Gastrocnemius medialis (tissue), 4 donors: ENCODE data around the gene RPGR. TPM values are rescaled to one million over a fixed set of nuclear protein-coding genes. Genes with fewer than 3 reads are reported as not detected.

ENCODE experiments used
- ATAC-seq, 2 donors: fragments of 150-250 bp; one replicate each; pipeline ENCODE4 v1.9.1; 2016
- DNase-seq, 2 donors: peaks; one replicate each; pipeline ENCODE4 v3.0.0-alpha.2; 2019
- H3K27ac ChIP-seq, 4 donors: fragments of 200-600 bp; sonication (generic); 1 replicate in 1 of 4; 2 replicates in 3 of 4; pipeline ENCODE4 v1.5.1; 2016 to 2018; ENCODE audit warnings: mild to moderate bottlenecking in 2 of 4, moderate library complexity in 1 of 4
- H3K27me3 ChIP-seq, 3 donors: fragments of 200-600 bp; sonication (generic) in 2 of 3; 1 replicate in 1 of 3; 2 replicates in 2 of 3; pipeline versions ENCODE4 v1.5.1 to v1.6.0; 2016 to 2019; ENCODE audit warnings: mild to moderate bottlenecking in 1 of 3, moderate library complexity in 1 of 3
- H3K36me3 ChIP-seq, 2 donors: fragments of 200-600 bp; sonication (generic) in 1 of 2; one replicate each; pipeline ENCODE4 v1.5.1; 2017 to 2018
- H3K4me1 ChIP-seq, 2 donors: fragments of 200-600 bp; sonication (generic) in 1 of 2; one replicate each; pipeline ENCODE4 v1.5.1; 2016 to 2017; ENCODE audit warnings: mild to moderate bottlenecking in 2 of 2
- H3K4me3 ChIP-seq, 4 donors: fragments of 200-600 bp; sonication (generic) in 3 of 4; 1 replicate in 1 of 4; 2 replicates in 3 of 4; pipeline ENCODE4 v1.5.1; 2016 to 2019; ENCODE audit warnings: mild to moderate bottlenecking in 2 of 4
- H3K9me3 ChIP-seq, 3 donors: fragments of 200-600 bp; sonication (generic) in 2 of 3; 1 replicate in 1 of 3; 2 replicates in 2 of 3; pipeline ENCODE4 v1.5.1; 2016 to 2019
- CTCF ChIP-seq, 5 experiments: fragments of 450-650 bp in 3 of 5; fragments of 200-600 bp in 2 of 5; sonication (generic) in 2 of 5; IDR thresholded peaks in 4 of 5; conservative IDR thresholded peaks in 1 of 5; 1 replicate in 4 of 5; 2 replicates in 1 of 5; pipeline ENCODE4 v1.5.1; 2016 to 2019; ENCODE audit warnings: antibody characterized with exemption in 5 of 5, mild to moderate bottlenecking in 3 of 5, moderate library complexity in 3 of 5
- POLR2A ChIP-seq, 2 donors: fragments of 450-650 bp; IDR thresholded peaks; one replicate each; pipeline ENCODE4 v1.6.1; 2017; ENCODE audit warnings: antibody characterized with exemption in 2 of 2, mild to moderate bottlenecking in 2 of 2, moderate library complexity in 2 of 2
- in situ Hi-C, 4 donors: fragments of 200-750 bp; cut with MboI; loops; one replicate each; pipeline versions ENCODE4 v1.15.0 to v1.8.0; 2017; ENCODE audit warnings: low sequenced_read_pairs in 4 of 4
- intact Hi-C: fragments of 100-400 bp; cut with DNase I; formaldehyde crosslinking; loops from one replicate; pipeline ENCODE4 v1.15.1; 2023; ENCODE audit warnings: low total_unique reads
- total RNA-seq, 4 donors: library from RNA; depleted of rRNA; stranded (reverse); fragments of >200 nt; gene quantifications; one replicate each; pipeline versions ENCODE4 v1.1.0 to v1.2.3, GENCODE V29; 2016

RPGR gene
- total RNA-seq, 4 donors from 2014 or later, result 10.5 to 28.7 (median 13.7) TPM

- in situ Hi-C loops, result no loop called here
- Histone ChIP-seq H3K4me3 (no peak overlapping the region), H3K9me3 (no peaks in the 10 kb centered on the region), H3K36me3 (no peaks in the 10 kb centered on the region), H3K4me1 (no peaks in the 10 kb centered on the region), H3K27me3 (no peaks in the 10 kb centered on the region), H3K27ac (no peak overlapping the region)
- no peak for DNase-seq
- intact Hi-C loops, result no loop called here
- no peak for ATAC-seq
- no peak for TF ChIP-seq CTCF (IDR thresholded peaks at IDR 0.05 in 4 of 5, conservative IDR thresholded peaks at IDR 0.05 in 1 of 5)
These were observed 64.3 kb downstream of the RPGR start for GRCh38 chrX:38262715-38263620.

GRCh38 chrX:38260231-38260630 lies 67.1 kb downstream of the RPGR start:
- intact Hi-C loops, result no loop called here
- in situ Hi-C loops, result no loop called here
- Histone ChIP-seq H3K27me3 (no peaks in the 10 kb centered on the region), H3K4me1 (no peaks in the 10 kb centered on the region), H3K27ac (no peak overlapping the region), H3K4me3 (no peak overlapping the region), H3K9me3 (no peaks in the 10 kb centered on the region), H3K36me3 (no peaks in the 10 kb centered on the region)
- TF ChIP-seq POLR2A (IDR thresholded peaks at IDR 0.05) (no peak), CTCF (IDR thresholded peaks at IDR 0.05 in 4 of 5, conservative IDR thresholded peaks at IDR 0.05 in 1 of 5) (no peak)
- ATAC-seq (no peak), DNase-seq (no peak)

GRCh38 chrX:38256019-38256418 lies 71.3 kb downstream of the RPGR start:
- TF ChIP-seq CTCF (IDR thresholded peaks at IDR 0.05 in 4 of 5, conservative IDR thresholded peaks at IDR 0.05 in 1 of 5), result no peak
- no peak for TF ChIP-seq POLR2A (IDR thresholded peaks at IDR 0.05)
- no peaks in the 10 kb centered on the region for H3K27me3 ChIP-seq
- ATAC-seq (no peak), DNase-seq (no peak)
- no peaks in the 10 kb centered on the region for H3K4me1 ChIP-seq
- H3K27ac ChIP-seq, result no peak overlapping the region
- H3K4me3 ChIP-seq, result no peak overlapping the region
- H3K9me3 ChIP-seq, result no peaks in the 10 kb centered on the region
- in situ Hi-C loops, result no loop called here
- H3K36me3 ChIP-seq, result no peaks in the 10 kb centered on the region
- intact Hi-C loops, result no loop called here

GRCh38 chrX:38249965-38250364 lies 77.3 kb downstream of the RPGR start:
- DNase-seq, result no peak
- Histone ChIP-seq H3K4me1 (no peaks in the 10 kb centered on the region), H3K9me3 (no peaks in the 10 kb centered on the region), H3K4me3 (no peak overlapping the region), H3K27ac (no peak overlapping the region), H3K27me3 (peaks cover 0 to 5% (median 0%) of the 10 kb centered on the region in 3 donors), H3K36me3 (no peaks in the 10 kb centered on the region)
- ATAC-seq, result no peak
- in situ Hi-C loops (no loop called here), intact Hi-C loops (no loop called here)
- TF ChIP-seq CTCF (IDR thresholded peaks at IDR 0.05 in 4 of 5, conservative IDR thresholded peaks at IDR 0.05 in 1 of 5), result no peak
- no peak for TF ChIP-seq POLR2A (IDR thresholded peaks at IDR 0.05)
